Loucy (cell line): Measurements from ENCODE around the gene RTEL1.

Source experiments
- CTCF ChIP-seq: fragments of 200-600 bp; sonication (generic); conservative IDR thresholded peaks from 2 replicates; pipeline ENCODE4 v1.5.1; 2014; ENCODE audit warnings: mild to moderate bottlenecking, antibody characterized with exemption, low read length
- EZH2phosphoT487 ChIP-seq: fragments of 200-600 bp; IDR thresholded peaks from 2 replicates; pipeline ENCODE4 v1.6.1; 2018; ENCODE audit warnings: antibody characterized with exemption, mild to moderate bottlenecking, moderate library complexity, borderline replicate concordance

GRCh38 chr20:63626424-63627128, 31.5 kb upstream of the RTEL1 start, which contains the start of gene GMEB2:
- no peak for TF ChIP-seq EZH2phosphoT487
- TF ChIP-seq CTCF = no peak
